A673 (cell line): ENCODE results near the gene RNASET2. TPM values are rescaled to one million over a fixed set of nuclear protein-coding genes. Genes with fewer than 3 reads are reported as not detected.

Experiments used
- BruUV-seq: library from RNA; stranded (reverse); fragments of 400-500 nt; replicated peaks from 2 replicates; lab custom pipeline; 2021; lab: Mats Ljungman, UMichigan
- CTCF ChIA-PET: fragments of 300-600 bp; sonication (Branson Sonifier 250); formaldehyde crosslinking; loops from one replicate; lab custom pipeline; 2022; ENCODE audit warnings: antibody characterized with exemption; lab: Charles Lee
- POLR2A ChIA-PET: fragments of 300-600 bp; sonication (Branson Sonifier 250); formaldehyde crosslinking; loops from one replicate; lab custom pipeline; 2022; ENCODE audit warnings: antibody characterized with exemption; ENCODE audit not compliant: low non-redundant PET; lab: Charles Lee
- DNase-seq: peaks from one replicate; pipeline ENCODE4 v3.0.0-alpha.2; 2015; ENCODE audit warnings: low spot score
- H3K27ac ChIP-seq: fragments of 200-600 bp; sonication (generic); 2 replicates; pipeline ENCODE4 v1.5.1; 2016; ENCODE audit warnings: mixed run types, low read depth, mild to moderate bottlenecking, mixed read lengths, antibody characterized with exemption, low read length; ENCODE audit not compliant: poor library complexity, severe bottlenecking
- H3K27me3 ChIP-seq: fragments of 200-600 bp; sonication (generic); replicated peaks from 2 replicates; pipeline ENCODE4 v1.6.1; 2017; ENCODE audit warnings: mixed run types, low read depth, mild to moderate bottlenecking, mixed read lengths, antibody characterized with exemption, low read length; ENCODE audit not compliant: insufficient read depth, poor library complexity
- H3K36me3 ChIP-seq: fragments of 200-600 bp; sonication (generic); 2 replicates; pipeline ENCODE4 v1.6.1; 2016; ENCODE audit warnings: mixed run types, mild to moderate bottlenecking, mixed read lengths, antibody characterized with exemption, low read length; ENCODE audit not compliant: insufficient read depth, poor library complexity, severe bottlenecking
- H3K4me1 ChIP-seq: fragments of 200-600 bp; sonication (generic); 2 replicates; pipeline ENCODE4 v1.6.1; 2017; ENCODE audit warnings: mixed run types, mild to moderate bottlenecking, mixed read lengths, antibody characterized with exemption, low read length; ENCODE audit not compliant: insufficient read depth, poor library complexity, severe bottlenecking
- H3K4me3 ChIP-seq: fragments of 200-600 bp; sonication (generic); 2 replicates; pipeline ENCODE4 v1.5.1; 2016; ENCODE audit warnings: low read depth, mixed run types, mild to moderate bottlenecking, mixed read lengths, low read length; ENCODE audit not compliant: poor library complexity, severe bottlenecking
- H3K9me3 ChIP-seq: fragments of 200-600 bp; sonication (generic); 2 replicates; pipeline ENCODE4 v1.6.1; 2016; ENCODE audit warnings: mixed run types, low read depth, mild to moderate bottlenecking, mixed read lengths, antibody characterized with exemption, low read length; ENCODE audit not compliant: poor library complexity, severe bottlenecking
- EZH2 ChIP-seq: fragments of 200-600 bp; sonication (generic); IDR thresholded peaks from 2 replicates; pipeline ENCODE4 v1.6.1; 2017; ENCODE audit warnings: borderline replicate concordance, low read depth, mild to moderate bottlenecking, mixed read lengths, antibody characterized with exemption, low read length; ENCODE audit not compliant: poor library complexity, severe bottlenecking
- intact Hi-C: fragments of 100-400 bp; cut with micrococcal nuclease; formaldehyde crosslinking; loops from one replicate; pipeline ENCODE4 v1.10.0; 2022; ENCODE audit not compliant: unreplicated experiment
- total RNA-seq: library from RNA; stranded (reverse); gene quantifications from 2 replicates; pipeline ENCODE4 v1.2.3, GENCODE V29; 2021
- TF ChIP-seq, protein P1 (sequence below): fragments of 300-800, 200-600 bp; sonication (generic); conservative IDR thresholded peaks from 2 replicates; pipeline ENCODE4 v1.5.1; 2017; ENCODE audit warnings: low read depth, mild to moderate bottlenecking, antibody characterized with exemption, low read length, moderate library complexity, mixed read lengths

RNASET2 gene
- total RNA-seq, 1 experiment from 2014 or later: 5.7 TPM

DNA sequence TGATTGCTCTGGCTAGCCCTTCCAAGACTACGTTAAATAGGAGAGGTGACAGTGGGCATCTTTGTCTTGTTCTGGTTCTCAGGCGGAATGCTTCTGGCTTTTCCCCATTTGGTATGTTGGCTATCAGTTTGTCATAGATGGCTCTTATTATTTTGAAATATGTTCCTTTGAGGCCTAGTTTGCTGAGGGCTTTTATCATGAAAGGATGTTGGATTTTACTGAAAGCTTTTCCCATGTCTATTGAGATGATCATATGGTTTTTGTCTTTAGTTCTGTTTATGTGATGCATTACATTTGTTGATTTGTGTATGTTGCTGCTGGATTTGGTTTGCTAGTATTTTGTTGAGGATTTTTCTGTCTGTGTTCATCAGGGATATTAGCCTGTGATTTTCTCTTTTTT lies 9.9 kb upstream of the RNASET2 start:
- no peak for DNase-seq
- H3K4me3 ChIP-seq: no peak overlapping the region
- TF ChIP-seq, protein P1, sequence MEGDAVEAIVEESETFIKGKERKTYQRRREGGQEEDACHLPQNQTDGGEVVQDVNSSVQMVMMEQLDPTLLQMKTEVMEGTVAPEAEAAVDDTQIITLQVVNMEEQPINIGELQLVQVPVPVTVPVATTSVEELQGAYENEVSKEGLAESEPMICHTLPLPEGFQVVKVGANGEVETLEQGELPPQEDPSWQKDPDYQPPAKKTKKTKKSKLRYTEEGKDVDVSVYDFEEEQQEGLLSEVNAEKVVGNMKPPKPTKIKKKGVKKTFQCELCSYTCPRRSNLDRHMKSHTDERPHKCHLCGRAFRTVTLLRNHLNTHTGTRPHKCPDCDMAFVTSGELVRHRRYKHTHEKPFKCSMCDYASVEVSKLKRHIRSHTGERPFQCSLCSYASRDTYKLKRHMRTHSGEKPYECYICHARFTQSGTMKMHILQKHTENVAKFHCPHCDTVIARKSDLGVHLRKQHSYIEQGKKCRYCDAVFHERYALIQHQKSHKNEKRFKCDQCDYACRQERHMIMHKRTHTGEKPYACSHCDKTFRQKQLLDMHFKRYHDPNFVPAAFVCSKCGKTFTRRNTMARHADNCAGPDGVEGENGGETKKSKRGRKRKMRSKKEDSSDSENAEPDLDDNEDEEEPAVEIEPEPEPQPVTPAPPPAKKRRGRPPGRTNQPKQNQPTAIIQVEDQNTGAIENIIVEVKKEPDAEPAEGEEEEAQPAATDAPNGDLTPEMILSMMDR: no peak
- TF ChIP-seq EZH2: no peak
- ChIA-PET CTCF (no interaction called here), POLR2A (no interaction called here)
- H3K36me3 ChIP-seq: no peaks in the 10 kb centered on the region
- peaks cover 6% of the 10 kb centered on the region for H3K9me3 ChIP-seq
- H3K4me1 ChIP-seq: no peaks in the 10 kb centered on the region
- H3K27me3 ChIP-seq: no peaks in the 10 kb centered on the region
- no peak overlapping the region for H3K27ac ChIP-seq
- BruUV-seq: no TSS peak
- intact Hi-C loops: no loop called here

DNA sequence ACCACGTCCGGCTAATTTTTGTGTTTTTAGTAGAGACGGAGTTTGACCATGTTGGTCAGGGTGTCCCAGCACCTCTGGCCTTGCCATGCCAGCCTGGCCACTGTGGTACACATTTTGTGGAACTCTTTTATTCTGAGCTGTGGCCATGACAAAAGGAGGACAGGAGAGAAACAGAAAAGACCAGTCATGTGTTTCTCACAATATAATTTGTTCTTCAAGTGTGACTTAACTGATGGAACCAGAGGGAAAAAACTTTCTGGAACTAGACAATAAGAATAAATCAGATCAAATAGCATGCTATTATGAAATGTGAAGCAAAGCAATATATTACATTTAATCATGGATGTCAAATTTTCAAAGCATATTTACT lies 4.2 kb upstream of the RNASET2 start:
- H3K36me3 ChIP-seq: no peaks in the 10 kb centered on the region
- intact Hi-C loops: no loop called here
- DNase-seq: no peak
- ChIA-PET POLR2A (no interaction called here), CTCF (interaction anchor here (1.2 kb wide), 1 partner anchor 9 kb away, joined by 3 read pairs; no protein-coding TSS in a partner anchor)
- H3K27ac ChIP-seq: no peak overlapping the region
- no peak overlapping the region for H3K4me3 ChIP-seq
- no TSS peak for BruUV-seq
- no peaks in the 10 kb centered on the region for H3K9me3 ChIP-seq
- no peaks in the 10 kb centered on the region for H3K27me3 ChIP-seq
- TF ChIP-seq, protein P1: no peak
- TF ChIP-seq EZH2: no peak
- H3K4me1 ChIP-seq: peaks cover 26% of the 10 kb centered on the region

DNA sequence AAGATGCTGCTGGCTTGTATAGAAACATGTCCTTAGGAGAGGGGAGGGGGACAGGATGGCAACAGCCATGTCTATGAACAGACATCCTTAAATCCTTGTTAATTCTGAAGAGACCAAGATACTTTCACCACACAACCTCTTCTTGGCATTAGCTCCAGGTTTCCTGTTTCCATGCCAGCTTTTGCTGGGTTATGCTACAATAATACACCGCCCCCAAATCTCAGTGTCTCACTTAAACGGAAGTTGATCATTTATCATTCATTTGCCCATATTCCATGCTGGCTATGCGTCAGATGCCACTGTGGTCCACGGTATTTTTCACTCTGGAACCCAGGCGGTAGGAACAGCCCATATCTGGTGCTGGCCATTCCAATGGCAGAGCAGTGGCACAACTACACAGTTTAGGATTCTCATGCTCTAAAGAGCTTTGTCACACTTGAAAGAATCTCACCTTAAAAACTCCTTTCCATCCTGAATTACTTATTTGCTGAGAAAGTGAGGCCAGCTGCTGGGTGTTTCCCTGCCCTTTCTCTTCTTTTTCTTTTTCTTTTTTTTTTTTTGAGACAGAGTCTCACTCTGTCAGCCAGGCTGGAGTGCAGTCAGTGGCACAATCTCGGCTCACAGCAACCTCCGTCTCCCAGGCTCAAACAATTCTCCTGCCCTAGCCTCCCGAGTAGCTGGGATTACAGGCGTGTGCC lies 3.7 kb upstream of the RNASET2 start:
- no peaks in the 10 kb centered on the region for H3K9me3 ChIP-seq
- ChIA-PET CTCF (interaction anchor here (1.2 kb wide), 1 partner anchor 9 kb away, joined by 3 read pairs; no protein-coding TSS in a partner anchor), POLR2A (no interaction called here)
- no peaks in the 10 kb centered on the region for H3K36me3 ChIP-seq
- no TSS peak for BruUV-seq
- H3K4me1 ChIP-seq: peaks cover 26% of the 10 kb centered on the region
- H3K27ac ChIP-seq: no peak overlapping the region
- no peak overlapping the region for H3K4me3 ChIP-seq
- intact Hi-C loops: no loop called here
- peak; percentile 33 for DNase-seq
- no peak for TF ChIP-seq EZH2
- TF ChIP-seq, protein P1: no peak
- H3K27me3 ChIP-seq: no peaks in the 10 kb centered on the region
